H9 (cell line): ENCODE measurements around the gene NTF3. TPM values are rescaled to one million over a fixed set of nuclear protein-coding genes. Genes with fewer than 3 reads are reported as not detected.

Experiments used
- DNase-seq: peaks from one replicate; pipeline ENCODE4 v3.0.0-alpha.2; 2017
- H2AFZ ChIP-seq: one replicate; pipeline ENCODE4 v1.6.1; 2013; ENCODE audit warnings: mild to moderate bottlenecking, low read length, control low read depth, moderate library complexity
- H2AK5ac ChIP-seq: 2 replicates; pipeline ENCODE4 v1.6.1; 2013; ENCODE audit warnings: low read length, control low read depth, mixed read lengths; ENCODE audit not compliant: insufficient read length
- H2BK120ac ChIP-seq: one replicate; pipeline ENCODE4 v1.6.1; 2013; ENCODE audit warnings: low read depth, mild to moderate bottlenecking, low read length, control low read depth, inconsistent platforms; ENCODE audit not compliant: poor library complexity, severe bottlenecking
- H2BK12ac ChIP-seq: 2 replicates; pipeline ENCODE4 v1.6.1; 2013; ENCODE audit warnings: low read length, control low read depth, mixed read lengths, low read depth; ENCODE audit not compliant: insufficient read length
- H2BK15ac ChIP-seq: 2 replicates; pipeline ENCODE4 v1.6.1; 2013; ENCODE audit warnings: low read depth, low read length, control low read depth
- H2BK20ac ChIP-seq: one replicate; pipeline ENCODE4 v1.6.1; 2013; ENCODE audit warnings: low read depth, mild to moderate bottlenecking, low read length, control low read depth, inconsistent platforms; ENCODE audit not compliant: poor library complexity, severe bottlenecking
- H2BK5ac ChIP-seq: 2 replicates; pipeline ENCODE4 v1.6.1; 2013; ENCODE audit warnings: low read length, control low read depth, mixed read lengths; ENCODE audit not compliant: insufficient read length
- H3K14ac ChIP-seq: 2 replicates; pipeline ENCODE4 v1.6.1; 2013; ENCODE audit warnings: low read length, control low read depth; ENCODE audit not compliant: insufficient read depth
- H3K18ac ChIP-seq: 2 replicates; pipeline ENCODE4 v1.6.1; 2013; ENCODE audit warnings: low read depth, mild to moderate bottlenecking, mixed read lengths, low read length, control low read depth; ENCODE audit not compliant: insufficient read length
- H3K23ac ChIP-seq: 2 replicates; pipeline ENCODE4 v1.6.1; 2013; ENCODE audit warnings: low read length, control low read depth, mixed read lengths, low read depth; ENCODE audit not compliant: insufficient read length
- H3K23me2 ChIP-seq: 2 replicates; pipeline ENCODE4 v1.6.1; 2013; ENCODE audit warnings: low read depth, mild to moderate bottlenecking, mixed read lengths, low read length, control low read depth; ENCODE audit not compliant: insufficient read length, poor library complexity, severe bottlenecking
- H3K27ac ChIP-seq: 2 replicates; pipeline ENCODE4 v1.5.1; 2013; ENCODE audit warnings: low read length, control low read depth, mixed read lengths, low read depth; ENCODE audit not compliant: insufficient read length
- H3K27me3 ChIP-seq: 2 replicates; pipeline ENCODE4 v1.6.1; 2013; ENCODE audit warnings: low read length, control low read depth, inconsistent platforms; ENCODE audit not compliant: insufficient read depth
- H3K4ac ChIP-seq: 2 replicates; pipeline ENCODE4 v1.6.1; 2013; ENCODE audit warnings: low read depth, mild to moderate bottlenecking, control low read depth, inconsistent platforms, low read length, moderate library complexity
- H3K4me1 ChIP-seq: 2 replicates; pipeline ENCODE4 v1.6.1; 2013; ENCODE audit warnings: low read length, control low read depth, inconsistent platforms; ENCODE audit not compliant: insufficient read depth
- H3K4me2 ChIP-seq: 2 replicates; pipeline ENCODE4 v1.6.1; 2013; ENCODE audit warnings: low read length, control low read depth, mixed read lengths; ENCODE audit not compliant: insufficient read length, insufficient read depth
- H3K56ac ChIP-seq: 2 replicates; pipeline ENCODE4 v1.6.1; 2013; ENCODE audit warnings: low read depth, mild to moderate bottlenecking, mixed read lengths, low read length, control low read depth; ENCODE audit not compliant: insufficient read length
- H3K79me1 ChIP-seq: 2 replicates; pipeline ENCODE4 v1.6.1; 2013; ENCODE audit warnings: low read depth, mild to moderate bottlenecking, moderate library complexity, low read length, control low read depth, inconsistent platforms; ENCODE audit not compliant: insufficient read depth, poor library complexity, severe bottlenecking
- H3K79me2 ChIP-seq: 2 replicates; pipeline ENCODE4 v1.6.1; 2013; ENCODE audit warnings: low read length, control low read depth, inconsistent platforms; ENCODE audit not compliant: insufficient read depth
- H3K9ac ChIP-seq: 2 replicates; pipeline ENCODE4 v1.6.1; 2013; ENCODE audit warnings: low read length, control low read depth, mixed read lengths; ENCODE audit not compliant: insufficient read length; ENCODE audit errors: extremely low read depth
- H3K9me3 ChIP-seq: one replicate; pipeline ENCODE4 v1.6.1; 2013; ENCODE audit warnings: low read depth, low read length, inconsistent platforms; ENCODE audit not compliant: control insufficient read depth
- H3T11ph ChIP-seq: one replicate; pipeline ENCODE4 v1.6.1; 2013; ENCODE audit warnings: mild to moderate bottlenecking, low read length, control low read depth, inconsistent platforms
- H4K20me1 ChIP-seq: one replicate; pipeline ENCODE4 v1.6.1; 2013; ENCODE audit not compliant: control insufficient read depth, insufficient read length, insufficient read depth
- H4K5ac ChIP-seq: 2 replicates; pipeline ENCODE4 v1.6.1; 2013; ENCODE audit warnings: low read depth, mild to moderate bottlenecking, mixed read lengths, low read length, control low read depth; ENCODE audit not compliant: insufficient read length
- H4K8ac ChIP-seq: replicated peaks from 2 replicates; pipeline ENCODE4 v1.6.1; 2013; ENCODE audit warnings: low read length, control low read depth, mixed read lengths, low read depth; ENCODE audit not compliant: insufficient read length
- H4K91ac ChIP-seq: 2 replicates; pipeline ENCODE4 v1.6.1; 2013; ENCODE audit warnings: low read depth, mild to moderate bottlenecking, moderate library complexity, mixed read lengths, low read length, control low read depth; ENCODE audit not compliant: insufficient read length
- H3K27ac Mint-ChIP-seq, 3 experiments: 2 replicates in 2 of 3; 3 replicates in 1 of 3; pipeline ENCODE4 v1.8.0; 2020 to 2021; ENCODE audit warnings: mixed read lengths in 3 of 3, mild to moderate bottlenecking in 1 of 3, moderate library complexity in 1 of 3
- H3K27me3 Mint-ChIP-seq: 2 replicates; pipeline ENCODE4 v1.8.0; 2021; ENCODE audit warnings: low read depth, mild to moderate bottlenecking, moderate library complexity, mixed read lengths
- H3K36me3 Mint-ChIP-seq, 3 experiments: 2 replicates in 2 of 3; 3 replicates in 1 of 3; pipeline ENCODE4 v1.8.0; 2020 to 2021; ENCODE audit warnings: low read depth in 3 of 3, mixed read lengths in 3 of 3; ENCODE audit not compliant: insufficient read depth in 1 of 3
- H3K4me1 Mint-ChIP-seq, 2 experiments: 2 replicates each; pipeline ENCODE4 v1.8.0; 2020; ENCODE audit warnings: mixed read lengths in 2 of 2
- H3K4me3 Mint-ChIP-seq, 2 experiments: 2 replicates in 1 of 2; 3 replicates in 1 of 2; pipeline ENCODE4 v1.8.0; 2020 to 2021; ENCODE audit warnings: mild to moderate bottlenecking in 2 of 2, mixed read lengths in 2 of 2, moderate library complexity in 1 of 2
- H3K9me3 Mint-ChIP-seq, 2 experiments: 2 replicates in 1 of 2; 3 replicates in 1 of 2; pipeline ENCODE4 v1.8.0; 2020; ENCODE audit warnings: mild to moderate bottlenecking in 2 of 2, mixed read lengths in 2 of 2, moderate library complexity in 1 of 2
- CTCF ChIP-seq: fragments of 200-600 bp; sonication (generic); conservative IDR thresholded peaks from 3 replicates; pipeline ENCODE4 v1.8.0; 2021; ENCODE audit warnings: antibody characterized with exemption, mild to moderate bottlenecking
- WGBS: extraction: QIAGEN DNeasy Blood & Tissue Kit; methylation state at CpG from one replicate; pipeline ENCODE4 v1.1.7; 2013; ENCODE audit warnings: missing lambda C conversion rate, low lambda C conversion rate, mixed read lengths; ENCODE audit not compliant: insufficient read length; ENCODE audit errors: extremely low coverage; 5-methylcytosine and 5-hydroxymethylcytosine counted together
- total RNA-seq: library from RNA; stranded (reverse); gene quantifications from 2 replicates; pipeline ENCODE4 v1.2.1, GENCODE V29; 2021

Gene NTF3
- total RNA-seq, 1 experiment from 2014 or later = 0.48 TPM

GRCh38 chr12:5489760-5490406 is 58.0 kb downstream of the NTF3 start:
- Histone ChIP-seq H3K27ac (no peak overlapping the region), H2BK15ac (no peak overlapping the region), H3K23me2 (no peaks in the 10 kb centered on the region), H3K4ac (no peak overlapping the region), H3K56ac (no peak overlapping the region), H3K4me1 (no peaks in the 10 kb centered on the region), H2AFZ (no peak overlapping the region), H4K8ac (no peak overlapping the region), H3K79me2 (no peaks in the 10 kb centered on the region), H3K27me3 (no peaks in the 10 kb centered on the region), H2BK5ac (no peak overlapping the region), H2AK5ac (no peak overlapping the region), H2BK12ac (no peak overlapping the region), H2BK120ac (no peak overlapping the region), H3K23ac (no peak overlapping the region), H4K20me1 (no peaks in the 10 kb centered on the region), H3K14ac (no peak overlapping the region), H4K91ac (no peak overlapping the region), H3K9ac (no peak overlapping the region), H3K79me1 (no peaks in the 10 kb centered on the region), H4K5ac (no peak overlapping the region), H2BK20ac (no peak overlapping the region), H3K9me3 (no peaks in the 10 kb centered on the region), H3K18ac (no peak overlapping the region), H3K4me2 (no peak overlapping the region), H3T11ph (no peak overlapping the region)
- Mint-ChIP-seq H3K27ac (no peak overlapping the region), H3K36me3 (no peaks in the 10 kb centered on the region), H3K4me1 (peaks cover 0 to 19% of the 10 kb centered on the region in 2 experiments; a peak in 2 of 4 replicates), H3K9me3 (no peaks in the 10 kb centered on the region), H3K4me3 (no peak overlapping the region), H3K27me3 (peaks cover 2% of the 10 kb centered on the region)
- no peak for TF ChIP-seq CTCF
- no CpG with 5 or more reads among the region's 14 CpGs for WGBS
- no peak for DNase-seq
